ENCODE results near the gene FMO3.

FMO3 gene

GRCh38 chr1:171152549-171152948 lies 61.8 kb downstream of the FMO3 start:
- DNase-seq (ENCODE audit: low read depth): no peak
- H3K4me3 ChIP-seq (ENCODE audit: low read depth, low read length): no peak overlapping the region
- TF ChIP-seq CTCF (IDR thresholded peaks at IDR 0.05; ENCODE audit: low read depth, low read length, missing control alignments): no peak

- H3K4me3 ChIP-seq (ENCODE audit: low read depth, low read length): no peak overlapping the region
- DNase-seq (ENCODE audit: low read depth): no peak
- TF ChIP-seq CTCF (IDR thresholded peaks at IDR 0.05; ENCODE audit: low read depth, low read length, missing control alignments): no peak
Observed at GRCh38 chr1:171155484-171155883, 64.8 kb downstream of the FMO3 start.

GRCh38 chr1:171158096-171158495 lies 67.4 kb downstream of the FMO3 start:
- no peak for TF ChIP-seq CTCF (IDR thresholded peaks at IDR 0.05; ENCODE audit: low read depth, low read length, missing control alignments)
- no peak for DNase-seq (ENCODE audit: low read depth)
- H3K4me3 ChIP-seq (ENCODE audit: low read depth, low read length): no peak overlapping the region

- no peak overlapping the region for H3K4me3 ChIP-seq (ENCODE audit: low read depth, low read length)
- DNase-seq (ENCODE audit: low read depth): no peak
- no peak for TF ChIP-seq CTCF (IDR thresholded peaks at IDR 0.05; ENCODE audit: low read depth, low read length, missing control alignments)
Observed at GRCh38 chr1:171158551-171158950, 67.8 kb downstream of the FMO3 start.

- DNase-seq (ENCODE audit: low read depth): no peak
- no peak for TF ChIP-seq CTCF (IDR thresholded peaks at IDR 0.05; ENCODE audit: low read depth, low read length, missing control alignments)
- H3K4me3 ChIP-seq (ENCODE audit: low read depth, low read length): no peak overlapping the region
Observed at GRCh38 chr1:171159148-171159547, 68.4 kb downstream of the FMO3 start.

- no peak overlapping the region for H3K4me3 ChIP-seq (ENCODE audit: low read depth, low read length)
- no peak for TF ChIP-seq CTCF (IDR thresholded peaks at IDR 0.05; ENCODE audit: low read depth, low read length, missing control alignments)
- DNase-seq (ENCODE audit: low read depth): no peak
Observed at GRCh38 chr1:171160211-171160610, 69.5 kb downstream of the FMO3 start.

- no peak for TF ChIP-seq CTCF (IDR thresholded peaks at IDR 0.05; ENCODE audit: low read depth, low read length, missing control alignments)
- no peak for DNase-seq (ENCODE audit: low read depth)
- no peak overlapping the region for H3K4me3 ChIP-seq (ENCODE audit: low read depth, low read length)
Observed at GRCh38 chr1:171160639-171161354, 70.1 kb downstream of the FMO3 start.

Data from GM12864 (cell line).